Activated B cell treated with CpG ODN at 0.5 μM for 24 hours (primary cell): ENCODE results near the gene PLEKHA1. TPM values are rescaled to one million over a fixed set of nuclear protein-coding genes. Genes with fewer than 3 reads are reported as not detected.

ENCODE experiments used
- ATAC-seq: fragments of 200-7000 bp; cut with Tn5 transposase; one replicate; pipeline ENCODE4 v1.10.0; 2021; ENCODE audit warnings: low read depth, mild to moderate bottlenecking, moderate library complexity
- CTCF ChIA-PET: fragments of 350-600 bp; sonication (Branson Sonifier 250); formaldehyde crosslinking; loops from one replicate; lab custom pipeline; 2021; ENCODE audit warnings: antibody characterized with exemption; lab: Charles Lee
- POLR2A ChIA-PET: fragments of 350-600 bp; sonication (Branson Sonifier 250); formaldehyde crosslinking; loops from one replicate; lab custom pipeline; 2021; ENCODE audit warnings: antibody characterized with exemption; lab: Charles Lee
- DNase-seq: peaks from one replicate; pipeline ENCODE4 v3.0.0; 2022
- H3K27ac Mint-ChIP-seq: one replicate; pipeline ENCODE4 v1.8.0; 2020; ENCODE audit warnings: mixed read lengths
- H3K27me3 Mint-ChIP-seq: one replicate; pipeline ENCODE4 v1.8.0; 2021; ENCODE audit warnings: mixed read lengths
- H3K36me3 Mint-ChIP-seq: one replicate; pipeline ENCODE4 v1.8.0; 2021; ENCODE audit warnings: low read depth, mixed read lengths
- H3K4me1 Mint-ChIP-seq: one replicate; pipeline ENCODE4 v1.8.0; 2021; ENCODE audit warnings: mixed read lengths
- H3K4me3 Mint-ChIP-seq: one replicate; pipeline ENCODE4 v1.8.0; 2020; ENCODE audit warnings: mild to moderate bottlenecking, mixed read lengths
- H3K9me3 Mint-ChIP-seq: one replicate; pipeline ENCODE4 v1.8.0; 2020; ENCODE audit warnings: mixed read lengths
- CTCF ChIP-seq: fragments of 200-600 bp; IDR thresholded peaks from one replicate; pipeline ENCODE4 v1.8.0; 2022; ENCODE audit warnings: antibody characterized with exemption, mild to moderate bottlenecking
- intact Hi-C: fragments of 100-400 bp; cut with micrococcal nuclease; formaldehyde crosslinking; loops from one replicate; pipeline ENCODE4 v1.15.1; 2024
- total RNA-seq: library from RNA; stranded (reverse); gene quantifications from 2 replicates; pipeline ENCODE4 v1.2.3, GENCODE V29; 2022

Gene PLEKHA1
- total RNA-seq, 1 donor from 2014 or later, result 12.8 TPM

- Mint-ChIP-seq H3K27ac (no peak overlapping the region), H3K9me3 (no peaks in the 10 kb centered on the region), H3K27me3 (peaks cover 36% of the 10 kb centered on the region), H3K36me3 (no peaks in the 10 kb centered on the region), H3K4me1 (peaks cover 11% of the 10 kb centered on the region), H3K4me3 (no peak overlapping the region)
- ChIA-PET CTCF (no interaction called here), POLR2A (interaction anchor here (0.5 to 1.0 kb wide), 2 partner anchors 24 to 28 kb away, joined by 3 to 5 read pairs; partner anchors contain the start of gene PLEKHA1)
- DNase-seq (no peak), ATAC-seq (no peak)
- intact Hi-C loops, result no loop called here
- no peak for TF ChIP-seq CTCF
These were observed 24.6 kb upstream of the PLEKHA1 start for GRCh38 chr10:122349758-122350369.

GRCh38 chr10:122350893-122351292, 23.6 kb upstream of the PLEKHA1 start:
- Mint-ChIP-seq H3K4me3 (no peak overlapping the region), H3K27ac (no peak overlapping the region), H3K27me3 (peaks cover 33% of the 10 kb centered on the region), H3K4me1 (peaks cover 11% of the 10 kb centered on the region), H3K36me3 (no peaks in the 10 kb centered on the region), H3K9me3 (no peaks in the 10 kb centered on the region)
- ATAC-seq (no peak), DNase-seq (no peak)
- CTCF ChIA-PET, result no interaction called here
- no peak for TF ChIP-seq CTCF
- POLR2A ChIA-PET, result no interaction called here
- intact Hi-C loops, result no loop called here

DNA sequence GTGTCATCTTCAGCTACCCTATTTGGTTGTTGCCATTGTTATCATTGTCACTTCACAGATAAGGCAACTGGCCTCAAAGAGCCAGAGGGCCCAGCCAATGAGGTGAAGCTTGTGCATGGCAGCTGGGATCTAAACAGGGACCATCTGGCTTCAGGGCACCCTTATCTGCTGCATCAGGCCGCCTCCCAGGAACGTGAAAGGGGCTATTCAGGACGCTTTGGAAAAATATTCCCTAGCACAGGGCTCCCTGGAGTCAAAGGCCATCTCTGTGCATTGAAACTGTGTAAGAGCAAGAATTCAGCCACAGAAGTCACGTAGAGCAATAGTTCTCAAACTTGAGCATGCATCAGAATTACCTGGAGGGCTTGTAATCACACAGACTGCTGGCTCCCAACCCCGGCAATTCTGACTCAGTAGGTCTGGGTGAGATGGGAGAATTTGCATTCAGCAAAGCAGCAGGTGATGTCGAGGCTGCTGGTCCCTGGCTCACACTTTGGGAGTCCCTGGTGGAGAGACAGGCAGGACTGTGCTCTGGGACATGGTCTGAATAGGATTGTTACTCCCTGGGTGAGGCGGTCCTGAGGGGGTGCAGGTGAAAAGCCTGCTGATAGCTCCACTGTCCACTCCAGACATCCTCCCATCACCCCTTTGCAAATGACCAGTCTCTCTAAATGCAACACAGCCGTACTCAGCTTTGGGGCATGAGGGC, 21.5 kb upstream of the PLEKHA1 start:
- H3K4me1 Mint-ChIP-seq, result peaks cover 11% of the 10 kb centered on the region
- no peaks in the 10 kb centered on the region for H3K9me3 Mint-ChIP-seq
- DNase-seq (no peak), ATAC-seq (no peak)
- POLR2A ChIA-PET, result no interaction called here
- CTCF ChIA-PET, result interaction anchor here (0.7 kb wide), 1 partner anchor 414 kb away, joined by 3 read pairs; no protein-coding TSS in a partner anchor
- peaks cover 38% of the 10 kb centered on the region for H3K27me3 Mint-ChIP-seq
- H3K27ac Mint-ChIP-seq, result no peak overlapping the region
- H3K36me3 Mint-ChIP-seq, result no peaks in the 10 kb centered on the region
- intact Hi-C loops, result no loop called here
- H3K4me3 Mint-ChIP-seq, result no peak overlapping the region
- TF ChIP-seq CTCF, result no peak

- H3K27ac Mint-ChIP-seq, result no peak overlapping the region
- ChIA-PET CTCF (no interaction called here), POLR2A (no interaction called here)
- DNase-seq, result no peak
- peaks cover 9% of the 10 kb centered on the region for H3K9me3 Mint-ChIP-seq
- TF ChIP-seq CTCF, result no peak
- H3K27me3 Mint-ChIP-seq, result peaks cover 46% of the 10 kb centered on the region
- no peaks in the 10 kb centered on the region for H3K4me1 Mint-ChIP-seq
- intact Hi-C loops, result no loop called here
- ATAC-seq, result no peak
- no peak overlapping the region for H3K4me3 Mint-ChIP-seq
- H3K36me3 Mint-ChIP-seq, result no peaks in the 10 kb centered on the region
These were observed 20.1 kb upstream of the PLEKHA1 start for GRCh38 chr10:122354383-122354782.

DNA sequence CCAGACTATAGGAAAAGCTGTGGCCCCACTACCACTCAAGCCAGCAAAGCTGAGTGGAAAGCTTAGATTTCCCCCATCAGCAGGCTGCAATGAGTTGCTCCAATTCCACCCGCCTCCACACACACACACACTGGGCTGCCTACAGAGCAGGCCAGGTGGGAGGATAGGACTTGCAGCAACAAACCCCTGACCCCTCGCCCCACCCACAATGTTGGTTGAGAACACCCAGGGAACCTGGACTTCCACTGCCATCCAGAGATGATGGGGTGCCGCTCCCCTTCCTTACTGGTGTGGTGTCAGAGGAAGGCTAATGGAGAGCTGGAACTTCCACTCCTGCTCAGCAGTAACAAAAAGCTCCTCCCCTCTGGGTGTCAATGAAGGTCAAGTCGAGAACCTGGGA, 16.8 kb upstream of the PLEKHA1 start:
- no peak overlapping the region for H3K27ac Mint-ChIP-seq
- no peaks in the 10 kb centered on the region for H3K4me1 Mint-ChIP-seq
- no peak for TF ChIP-seq CTCF
- peaks cover 30% of the 10 kb centered on the region for H3K27me3 Mint-ChIP-seq
- CTCF ChIA-PET, result no interaction called here
- ATAC-seq, result no peak
- intact Hi-C loops, result no loop called here
- H3K4me3 Mint-ChIP-seq, result no peak overlapping the region
- DNase-seq, result no peak
- H3K36me3 Mint-ChIP-seq, result no peaks in the 10 kb centered on the region
- peaks cover 9% of the 10 kb centered on the region for H3K9me3 Mint-ChIP-seq
- POLR2A ChIA-PET, result no interaction called here
